Gastroesophageal sphincter (tissue), 4 donors: ENCODE measurements around the gene LAG3. TPM values are rescaled to one million over a fixed set of nuclear protein-coding genes. Genes with fewer than 3 reads are reported as not detected.
A peak's percentile ranks its signal among the peaks of the same experiment; 100 is the strongest.

ENCODE experiments used
- ATAC-seq: fragments of 150-250 bp; one replicate; pipeline ENCODE4 v1.9.1; 2016; ENCODE audit warnings: mild to moderate bottlenecking, moderate library complexity
- H3K27ac ChIP-seq, 4 donors: fragments of 200-600 bp; sonication (generic) in 3 of 4; 1 replicate in 3 of 4; 2 replicates in 1 of 4; pipeline ENCODE4 v1.5.1; 2016 to 2019
- H3K27me3 ChIP-seq: fragments of 200-600 bp; sonication (generic); one replicate; pipeline ENCODE4 v1.5.1; 2019
- H3K36me3 ChIP-seq, 2 donors: fragments of 200-600 bp; sonication (generic); one replicate each; pipeline ENCODE4 v1.5.1; 2019; ENCODE audit warnings: control low read depth in 1 of 2
- H3K4me1 ChIP-seq, 3 donors: fragments of 200-600 bp; sonication (generic); 1 replicate in 2 of 3; 2 replicates in 1 of 3; pipeline ENCODE4 v1.5.1; 2016 to 2019; ENCODE audit warnings: control low read depth in 2 of 3
- H3K4me3 ChIP-seq, 2 donors: fragments of 200-600 bp; sonication (generic); one replicate each; pipeline ENCODE4 v1.5.1; 2019; ENCODE audit warnings: mild to moderate bottlenecking in 1 of 2, moderate library complexity in 1 of 2
- H3K9me3 ChIP-seq, 3 donors: fragments of 200-600 bp; sonication (generic); one replicate each; pipeline ENCODE4 v1.5.1; 2017 to 2019; ENCODE audit warnings: control low read depth in 2 of 3
- CTCF ChIP-seq, 4 experiments: fragments of 200-600 bp in 2 of 4; fragments of 450-650 bp in 2 of 4; sonication (generic) in 1 of 4; IDR thresholded peaks; one replicate each; pipeline ENCODE4 v1.5.1; 2017 to 2019; ENCODE audit warnings: antibody characterized with exemption in 4 of 4, mild to moderate bottlenecking in 2 of 4, moderate library complexity in 2 of 4
- EP300 ChIP-seq: sonication (generic); formaldehyde crosslinking; IDR thresholded peaks from one replicate; pipeline ENCODE4 v1.6.1; 2017; ENCODE audit warnings: antibody characterized with exemption, mild to moderate bottlenecking
- POLR2A ChIP-seq, 2 donors: fragments of 450-650 bp; IDR thresholded peaks; one replicate each; pipeline ENCODE4 v1.6.1; 2017; ENCODE audit warnings: antibody characterized with exemption in 2 of 2, mild to moderate bottlenecking in 2 of 2, moderate library complexity in 1 of 2
- POLR2AphosphoS5 ChIP-seq: sonication (generic); formaldehyde crosslinking; IDR thresholded peaks from one replicate; pipeline ENCODE4 v1.6.1; 2017; ENCODE audit warnings: antibody characterized with exemption
- WGBS, 2 donors: methylation state at CpG; one replicate each; pipeline ENCODE4 v1.1.5; 2018; ENCODE audit warnings: low coverage in 1 of 2; 5-methylcytosine and 5-hydroxymethylcytosine counted together
- total RNA-seq, 4 donors: library from RNA; depleted of rRNA; stranded (reverse); fragments of >200 nt; gene quantifications; one replicate each; pipeline ENCODE4 v1.1.0, GENCODE V29; 2016

Gene LAG3
- total RNA-seq, 4 donors from 2014 or later, result 0.30 to 3.0 (median 1.9) TPM

- H3K27ac ChIP-seq, result no peak overlapping the region
- no peak for ATAC-seq
Observed at GRCh38 chr12:6818645-6819044, 46.3 kb downstream of the LAG3 start.

DNA sequence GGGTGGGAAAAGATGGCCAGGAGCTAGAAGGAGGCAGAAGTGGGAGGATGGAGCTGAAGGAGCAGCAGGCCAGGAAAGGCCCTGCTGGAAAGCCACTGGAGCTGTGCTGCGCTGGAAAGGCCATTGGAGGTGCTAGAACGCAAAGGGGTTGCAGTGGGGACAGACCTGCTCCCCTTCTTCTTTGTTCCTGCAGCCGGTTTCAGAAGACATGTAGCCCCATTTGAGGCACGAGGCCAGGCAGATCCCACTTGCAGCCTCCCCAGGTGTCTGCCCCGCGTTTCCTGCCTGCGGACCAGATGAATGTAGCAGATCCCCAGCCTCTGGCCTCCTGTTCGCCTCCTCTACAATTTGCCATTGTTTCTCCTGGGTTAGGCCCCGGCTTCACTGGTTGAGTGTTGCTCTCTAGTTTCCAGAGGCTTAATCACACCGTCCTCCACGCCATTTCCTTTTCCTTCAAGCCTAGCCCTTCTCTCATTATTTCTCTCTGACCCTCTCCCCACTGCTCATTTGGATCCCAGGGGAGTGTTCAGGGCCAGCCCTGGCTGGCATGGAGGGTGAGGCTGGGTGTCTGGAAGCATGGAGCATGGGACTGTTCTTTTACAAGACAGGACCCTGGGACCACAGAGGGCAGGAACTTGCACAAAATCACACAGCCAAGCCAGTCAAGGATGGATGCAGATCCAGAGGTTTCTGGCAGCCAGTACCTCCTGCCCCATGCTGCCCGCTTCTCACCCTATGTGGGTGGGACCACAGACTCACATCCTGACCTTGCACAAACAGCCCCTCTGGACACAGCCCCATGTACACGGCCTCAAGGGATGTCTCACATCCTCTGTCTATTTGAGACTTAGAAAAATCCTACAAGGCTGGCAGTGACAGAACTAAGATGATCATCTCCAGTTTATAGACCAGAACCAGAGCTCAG, 47.0 kb downstream of the LAG3 start:
- Histone ChIP-seq H3K4me3 (no peak overlapping the region), H3K27ac (no peak overlapping the region), H3K36me3 (no peaks in the 10 kb centered on the region), H3K27me3 (peaks cover 24% of the 10 kb centered on the region), H3K4me1 (peaks cover 0 to 30% (median 14%) of the 10 kb centered on the region in 3 donors), H3K9me3 (no peaks in the 10 kb centered on the region)
- TF ChIP-seq POLR2AphosphoS5, result no peak
- WGBS, 2 donors, result 85 to 89% methylated on average over 3 to 12 of the region's 13 CpGs
- no peak for ATAC-seq

More at GRCh38 chr12:6818645-6819044, 46.3 kb downstream of the LAG3 start:
- TF ChIP-seq EP300, result no peak
- TF ChIP-seq CTCF (IDR thresholded peaks at IDR 0.05), result no peak
- no peak for TF ChIP-seq POLR2A (IDR thresholded peaks at IDR 0.05)
- no peak for TF ChIP-seq POLR2AphosphoS5
- no peaks in the 10 kb centered on the region for H3K36me3 ChIP-seq
- 80% methylated on average over 2 of the region's 5 CpGs; no CpG with 5 or more reads in 1 of the 2 donors for WGBS, 2 donors
- no peaks in the 10 kb centered on the region for H3K9me3 ChIP-seq
- H3K27me3 ChIP-seq, result peaks cover 16% of the 10 kb centered on the region
- no peak overlapping the region for H3K4me3 ChIP-seq
- peaks cover 0 to 30% (median 14%) of the 10 kb centered on the region in 3 donors for H3K4me1 ChIP-seq

DNA sequence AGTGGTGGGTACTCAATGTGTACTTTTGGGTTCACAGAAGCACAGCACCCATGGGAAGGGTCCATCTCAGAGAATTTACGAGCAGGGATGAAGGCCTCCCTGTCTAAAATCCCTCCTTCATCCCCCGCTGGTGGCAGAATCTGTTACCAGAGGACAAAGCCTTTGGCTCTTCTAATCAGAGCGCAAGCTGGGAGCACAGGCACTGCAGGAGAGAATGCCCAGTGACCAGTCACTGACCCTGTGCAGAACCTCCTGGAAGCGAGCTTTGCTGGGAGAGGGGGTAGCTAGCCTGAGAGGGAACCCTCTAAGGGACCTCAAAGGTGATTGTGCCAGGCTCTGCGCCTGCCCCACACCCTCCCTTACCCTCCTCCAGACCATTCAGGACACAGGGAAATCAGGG, 47.8 kb downstream of the LAG3 start:
- Histone ChIP-seq H3K27me3 (peaks cover 31% of the 10 kb centered on the region), H3K36me3 (no peaks in the 10 kb centered on the region), H3K4me1 (peaks cover 0 to 35% (median 17%) of the 10 kb centered on the region in 3 donors), H3K9me3 (no peaks in the 10 kb centered on the region), H3K27ac (no peak overlapping the region), H3K4me3 (no peak overlapping the region)
- ATAC-seq, result no peak
- TF ChIP-seq POLR2AphosphoS5, result no peak
- 86 to 87% methylated on average over 2 to 4 of the region's 5 CpGs for WGBS, 2 donors

- peaks cover 31% of the 10 kb centered on the region for H3K27me3 ChIP-seq
- ATAC-seq, result peak; percentile 69
- TF ChIP-seq EP300 (no peak), POLR2AphosphoS5 (no peak), CTCF (IDR thresholded peaks at IDR 0.05) (no peak), POLR2A (IDR thresholded peaks at IDR 0.05) (no peak)
- H3K27ac ChIP-seq, result peak within 1 kb of the TSS in 3 of 4 donors; percentile 63 to 72 (median 64)
- H3K4me1 ChIP-seq, result peaks cover 0 to 51% (median 26%) of the 10 kb centered on the region in 3 donors
- peak within 1 kb of the TSS; percentile 35 to 56 for H3K4me3 ChIP-seq
- H3K9me3 ChIP-seq, result no peaks in the 10 kb centered on the region
- 0% methylated on average over 8 of the region's 28 CpGs; no CpG with 5 or more reads in 1 of the 2 donors for WGBS, 2 donors
- no peaks in the 10 kb centered on the region for H3K36me3 ChIP-seq
Observed at GRCh38 chr12:6821591-6822425, 49.5 kb downstream of the LAG3 start, which contains the start of gene GPR162. Gene GPR162, plus strand, starts transcription at chr12:6821821. Its CDS starts 2,078 bp downstream, at chr12:6823899.

DNA sequence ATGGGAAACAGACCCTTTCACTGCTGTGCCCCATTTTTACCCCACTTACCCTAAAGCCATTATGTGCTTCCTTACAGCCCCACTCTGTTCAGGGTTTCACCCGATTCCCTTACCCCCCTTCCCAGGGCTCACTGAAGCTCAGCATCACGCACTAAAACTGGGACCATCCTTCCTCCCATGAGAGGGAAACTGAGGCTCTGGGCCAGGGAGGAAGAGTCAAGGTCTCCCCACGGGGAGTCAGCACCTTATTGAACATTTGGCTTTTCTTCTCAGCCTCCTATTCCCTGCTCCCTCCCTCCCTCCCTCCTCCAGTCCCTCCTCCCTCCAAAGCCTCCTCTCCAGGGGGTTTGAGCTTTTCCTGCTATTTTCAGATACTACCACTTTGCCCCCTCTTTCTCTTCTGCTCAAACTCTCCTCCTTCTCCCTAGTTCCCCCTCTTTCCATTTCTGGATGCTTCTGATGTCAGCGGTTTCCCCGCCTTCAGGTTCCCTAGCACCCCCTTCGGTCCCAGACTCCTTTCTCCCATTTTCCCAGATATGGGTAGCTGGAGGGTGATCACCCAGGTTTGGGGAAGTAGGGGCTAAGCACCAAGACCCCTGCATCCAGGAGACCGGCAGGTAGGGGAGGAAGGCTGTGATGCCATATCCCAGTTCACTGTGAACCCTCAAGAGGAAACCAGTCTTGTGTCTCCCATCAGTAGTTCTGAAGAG, 50.3 kb downstream of the LAG3 start:
- Histone ChIP-seq H3K27me3 (peaks cover 31% of the 10 kb centered on the region), H3K9me3 (no peaks in the 10 kb centered on the region), H3K4me1 (peaks cover 0 to 59% (median 33%) of the 10 kb centered on the region in 3 donors), H3K27ac (peak overlapping the region in 1 of 4 donors; percentile 72), H3K36me3 (no peaks in the 10 kb centered on the region), H3K4me3 (peak overlapping the region in 1 of 2 donors; percentile 56)
- WGBS, 2 donors, result 10 to 38% methylated on average over 3 of the region's 7 CpGs
- no peak for ATAC-seq
- no peak for TF ChIP-seq POLR2AphosphoS5
- TF ChIP-seq POLR2A (IDR thresholded peaks at IDR 0.05), result no peak
- TF ChIP-seq EP300, result no peak
- TF ChIP-seq CTCF (IDR thresholded peaks at IDR 0.05), result no peak
